Measurements from ENCODE around the gene SSC5D. TPM values are rescaled to one million over a fixed set of nuclear protein-coding genes. Genes with fewer than 3 reads are reported as not detected.
A peak's percentile ranks its signal among the peaks of the same experiment; 100 is the strongest.

Gene SSC5D
- total and polyA plus RNA-seq, 2 experiments from 2014 or later: 0.60 to 0.89 TPM

- no peaks in the 10 kb centered on the region for H3K36me3 ChIP-seq
- peaks cover 10% of the 10 kb centered on the region for H3K4me1 ChIP-seq (ENCODE audit: low read depth)
- no peak overlapping the region for H3K27ac ChIP-seq
- no peak for DNase-seq (ENCODE audit: low read depth in 1 of 2, low spot score in 1 of 2)
- H3K27me3 ChIP-seq: no peaks in the 10 kb centered on the region
- no peak for TF ChIP-seq CTCF (IDR thresholded peaks at IDR 0.05; ENCODE audit: low read depth, low read length)
- no peak overlapping the region for H3K4me3 ChIP-seq
- no peaks in the 10 kb centered on the region for H3K9me3 ChIP-seq (ENCODE audit: low read depth)
Observed at GRCh38 chr19:55544014-55544413, 55.8 kb downstream of the SSC5D start.

- no peaks in the 10 kb centered on the region for H3K27me3 ChIP-seq
- H3K27ac ChIP-seq: no peak overlapping the region
- H3K9me3 ChIP-seq (ENCODE audit: low read depth): no peaks in the 10 kb centered on the region
- no peak for DNase-seq (ENCODE audit: low read depth in 1 of 2, low spot score in 1 of 2)
- H3K36me3 ChIP-seq: no peaks in the 10 kb centered on the region
- peaks cover 13% of the 10 kb centered on the region for H3K4me1 ChIP-seq (ENCODE audit: low read depth)
- no peak overlapping the region for H3K4me3 ChIP-seq
- no peak for TF ChIP-seq CTCF (IDR thresholded peaks at IDR 0.05; ENCODE audit: low read depth, low read length)
Observed at GRCh38 chr19:55544776-55545439, 56.7 kb downstream of the SSC5D start.

DNA sequence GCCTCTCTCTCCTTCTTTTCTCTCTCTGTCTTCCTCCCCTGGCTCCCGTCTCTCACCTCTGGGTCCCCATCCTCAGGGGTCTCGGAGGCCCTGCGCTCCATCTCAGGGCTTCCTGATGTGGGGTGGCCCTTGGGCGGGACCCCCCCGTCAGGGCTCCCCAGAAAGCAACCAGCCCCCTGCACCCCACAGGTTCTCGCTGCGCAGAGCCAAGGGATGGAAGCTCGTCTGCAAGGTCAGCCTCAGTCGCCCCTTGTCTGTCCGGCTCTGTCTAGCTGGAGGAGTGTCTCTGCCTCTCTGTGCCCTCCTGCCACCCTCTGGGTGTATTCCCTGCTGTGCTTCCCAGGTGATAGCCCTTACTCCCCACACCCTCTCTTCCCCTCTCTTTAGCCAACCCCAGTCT, 57.2 kb downstream of the SSC5D start, which contains the start of gene SBK3:
SBK3 (minus strand) TSS at position 101 of the 400 bp plus-strand sequence; CDS start at position 101, 0 bp downstream.
- Histone ChIP-seq H3K4me3 (no peak within 1 kb of the TSS), H3K36me3 (no peaks in the 10 kb centered on the region), H3K9me3 (ENCODE audit: low read depth) (no peaks in the 10 kb centered on the region), H3K4me1 (ENCODE audit: low read depth) (peaks cover 17% of the 10 kb centered on the region), H3K27me3 (no peaks in the 10 kb centered on the region), H3K27ac (peak within 1 kb of the TSS; percentile 43)
- TF ChIP-seq CTCF (IDR thresholded peaks at IDR 0.05; ENCODE audit: low read depth, low read length): no peak
- DNase-seq (ENCODE audit: low read depth in 1 of 2, low spot score in 1 of 2): no peak

DNA sequence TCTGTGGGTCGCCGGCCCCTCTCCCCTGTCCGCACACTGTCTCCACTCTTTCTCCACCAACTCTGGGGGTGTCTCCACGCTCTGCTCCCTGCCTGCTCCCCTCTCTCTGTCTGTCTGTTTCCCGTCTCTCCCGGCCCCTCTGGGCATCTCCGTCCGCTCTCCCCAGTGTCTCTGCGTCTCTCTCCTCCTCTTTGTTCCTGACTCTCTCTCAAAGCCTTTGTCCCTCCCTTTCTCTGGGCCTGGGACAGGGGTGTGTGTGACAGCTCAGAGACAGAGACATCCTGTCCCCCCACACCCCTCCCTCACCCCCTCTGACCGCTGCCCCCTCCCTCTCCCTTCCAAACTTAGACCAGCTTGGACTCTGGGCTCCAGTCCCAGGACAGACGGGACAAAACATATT, 57.8 kb downstream of the SSC5D start:
- H3K4me3 ChIP-seq: no peak overlapping the region
- no peaks in the 10 kb centered on the region for H3K9me3 ChIP-seq (ENCODE audit: low read depth)
- no peaks in the 10 kb centered on the region for H3K36me3 ChIP-seq
- no peaks in the 10 kb centered on the region for H3K27me3 ChIP-seq
- no peak for DNase-seq (ENCODE audit: low read depth in 1 of 2, low spot score in 1 of 2)
- H3K4me1 ChIP-seq (ENCODE audit: low read depth): peaks cover 17% of the 10 kb centered on the region
- H3K27ac ChIP-seq: peak overlapping the region; percentile 43
- TF ChIP-seq CTCF (IDR thresholded peaks at IDR 0.05; ENCODE audit: low read depth, low read length): no peak

DNA sequence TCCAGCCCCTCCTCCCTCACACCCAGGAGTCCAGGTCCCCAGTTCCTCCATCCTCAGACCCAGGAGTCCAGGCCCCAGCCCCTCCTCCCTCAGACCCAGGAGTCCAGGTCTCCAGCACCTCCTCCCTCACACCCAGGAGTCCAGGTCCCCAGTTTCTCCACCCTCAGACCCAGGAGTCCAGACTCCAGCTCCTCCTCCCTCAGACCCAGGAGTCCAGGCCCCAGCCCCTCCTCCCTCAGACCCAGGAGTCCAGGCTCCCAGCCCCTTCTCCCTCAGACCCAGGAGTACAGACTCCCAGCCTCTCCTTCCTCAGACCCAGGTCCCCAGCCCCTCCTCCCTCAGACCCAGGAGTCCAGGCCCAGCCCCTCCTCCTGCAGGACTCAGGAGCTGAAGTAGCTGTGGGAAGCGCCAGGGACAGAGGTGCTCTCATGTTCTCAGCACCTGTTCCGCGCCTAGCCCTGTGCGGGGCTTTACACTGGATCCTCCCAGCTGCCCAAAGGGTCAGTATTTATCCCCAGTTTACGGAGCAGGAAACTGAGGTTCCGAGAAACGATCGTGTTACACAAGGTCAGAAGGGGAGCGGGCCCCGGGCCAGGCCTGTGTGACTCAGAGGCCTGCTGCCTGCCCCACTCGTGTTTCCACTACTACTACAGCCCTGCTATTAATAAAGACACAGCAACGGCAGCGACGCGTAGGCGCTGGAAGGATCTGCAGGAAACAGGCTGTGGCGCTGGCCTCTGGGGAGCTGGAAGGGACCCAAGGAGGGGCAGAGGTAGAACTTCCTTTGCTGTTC, 58.8 kb downstream of the SSC5D start:
- TF ChIP-seq CTCF (IDR thresholded peaks at IDR 0.05; ENCODE audit: low read depth, low read length): no peak
- Histone ChIP-seq H3K4me3 (no peak overlapping the region), H3K27ac (peak overlapping the region; percentile 40), H3K27me3 (no peaks in the 10 kb centered on the region), H3K36me3 (no peaks in the 10 kb centered on the region), H3K4me1 (ENCODE audit: low read depth) (peaks cover 17% of the 10 kb centered on the region), H3K9me3 (ENCODE audit: low read depth) (no peaks in the 10 kb centered on the region)
- peak in 1 of 2 donors; percentile 92 for DNase-seq (ENCODE audit: low read depth in 1 of 2, low spot score in 1 of 2)

All from cardiac muscle cell (in vitro differentiated cells and primary cell).